ENCODE data around the gene LDLRAD3. TPM values are rescaled to one million over a fixed set of nuclear protein-coding genes. Genes with fewer than 3 reads are reported as not detected.

LDLRAD3 gene
- total and polyA plus RNA-seq, 10 donors: 1.5 to 9.6 (median 8.1) TPM

GRCh38 chr11:36115378-36115801 is 171.5 kb downstream of the LDLRAD3 start:
- no peak overlapping the region for H3K4me3 ChIP-seq
- no peak for DNase-seq

GRCh38 chr11:36116161-36116560 is 172.3 kb downstream of the LDLRAD3 start:
- Histone ChIP-seq H3K27me3 (replicated peaks in 1 of 7) (no peaks in the 10 kb centered on the region), H3K27ac (no peak overlapping the region), H3K4me1 (no peaks in the 10 kb centered on the region), H3K9me3 (peaks cover 0 to 21% (median 12%) of the 10 kb centered on the region in 8 donors), H3K4me3 (no peak overlapping the region), H3K36me3 (no peaks in the 10 kb centered on the region)
- intact Hi-C loops (cut with DNase I; ENCODE audit: low total_unique reads): no loop called here
- TF ChIP-seq POLR2AphosphoS5 (IDR thresholded peaks at IDR 0.05) (no peak), POLR2A (IDR thresholded peaks at IDR 0.05) (no peak), CTCF (IDR thresholded peaks at IDR 0.05 in 8 of 11, conservative IDR thresholded peaks at IDR 0.05 in 3 of 11) (no peak)
- WGBS, 5 donors: 44 to 61% (median 54%) methylated on average over 6 of the region's 6 CpGs
- no peak for DNase-seq

More at GRCh38 chr11:36115378-36115801, 171.5 kb downstream of the LDLRAD3 start:
- intact Hi-C loops (cut with DNase I; ENCODE audit: low total_unique reads): no loop called here
- Histone ChIP-seq H3K36me3 (no peaks in the 10 kb centered on the region), H3K27ac (no peak overlapping the region), H3K4me1 (no peaks in the 10 kb centered on the region), H3K27me3 (replicated peaks in 1 of 7) (no peaks in the 10 kb centered on the region), H3K9me3 (peaks cover 0 to 21% (median 12%) of the 10 kb centered on the region in 8 donors)
- WGBS, 5 donors: 92 to 95% (median 94%) methylated on average over 9 of the region's 9 CpGs
- no peak for TF ChIP-seq POLR2A (IDR thresholded peaks at IDR 0.05)
- TF ChIP-seq CTCF (IDR thresholded peaks at IDR 0.05 in 8 of 11, conservative IDR thresholded peaks at IDR 0.05 in 3 of 11): no peak
- no peak for TF ChIP-seq POLR2AphosphoS5 (IDR thresholded peaks at IDR 0.05)

GRCh38 chr11:36118084-36118483 is 174.2 kb downstream of the LDLRAD3 start:
- peaks cover 0 to 16% (median 9%) of the 10 kb centered on the region in 8 donors for H3K9me3 ChIP-seq
- intact Hi-C loops (cut with DNase I; ENCODE audit: low total_unique reads): no loop called here
- H3K4me1 ChIP-seq: no peaks in the 10 kb centered on the region
- no peak overlapping the region for H3K27ac ChIP-seq
- no peak overlapping the region for H3K4me3 ChIP-seq
- no peaks in the 10 kb centered on the region for H3K27me3 ChIP-seq (replicated peaks in 1 of 7)
- 69 to 89% (median 74%) methylated on average over 2 of the region's 2 CpGs for WGBS, 5 donors
- TF ChIP-seq POLR2AphosphoS5 (IDR thresholded peaks at IDR 0.05) (no peak), POLR2A (IDR thresholded peaks at IDR 0.05) (no peak), CTCF (IDR thresholded peaks at IDR 0.05 in 8 of 11, conservative IDR thresholded peaks at IDR 0.05 in 3 of 11) (no peak)
- DNase-seq: no peak
- H3K36me3 ChIP-seq: no peaks in the 10 kb centered on the region

- Histone ChIP-seq H3K4me3 (no peak overlapping the region), H3K36me3 (no peaks in the 10 kb centered on the region), H3K27ac (no peak overlapping the region), H3K4me1 (no peaks in the 10 kb centered on the region), H3K27me3 (replicated peaks in 1 of 7) (no peaks in the 10 kb centered on the region), H3K9me3 (peaks cover 0 to 4% (median 0%) of the 10 kb centered on the region in 8 donors)
- TF ChIP-seq CTCF (IDR thresholded peaks at IDR 0.05 in 8 of 11, conservative IDR thresholded peaks at IDR 0.05 in 3 of 11) (no peak), POLR2AphosphoS5 (IDR thresholded peaks at IDR 0.05) (no peak), POLR2A (IDR thresholded peaks at IDR 0.05) (no peak)
- intact Hi-C loops (cut with DNase I; ENCODE audit: low total_unique reads): no loop called here
- no peak for DNase-seq
Measured at GRCh38 chr11:36119300-36119699, 175.4 kb downstream of the LDLRAD3 start.

All from spleen (tissue), 11 donors.